Measurements from ENCODE around the gene ACAD9. TPM values are rescaled to one million over a fixed set of nuclear protein-coding genes. Genes with fewer than 3 reads are reported as not detected.

The ACAD9 gene
- total and polyA plus RNA-seq, 7 donors, result 16.2 to 40.5 (median 32.3) TPM

DNA sequence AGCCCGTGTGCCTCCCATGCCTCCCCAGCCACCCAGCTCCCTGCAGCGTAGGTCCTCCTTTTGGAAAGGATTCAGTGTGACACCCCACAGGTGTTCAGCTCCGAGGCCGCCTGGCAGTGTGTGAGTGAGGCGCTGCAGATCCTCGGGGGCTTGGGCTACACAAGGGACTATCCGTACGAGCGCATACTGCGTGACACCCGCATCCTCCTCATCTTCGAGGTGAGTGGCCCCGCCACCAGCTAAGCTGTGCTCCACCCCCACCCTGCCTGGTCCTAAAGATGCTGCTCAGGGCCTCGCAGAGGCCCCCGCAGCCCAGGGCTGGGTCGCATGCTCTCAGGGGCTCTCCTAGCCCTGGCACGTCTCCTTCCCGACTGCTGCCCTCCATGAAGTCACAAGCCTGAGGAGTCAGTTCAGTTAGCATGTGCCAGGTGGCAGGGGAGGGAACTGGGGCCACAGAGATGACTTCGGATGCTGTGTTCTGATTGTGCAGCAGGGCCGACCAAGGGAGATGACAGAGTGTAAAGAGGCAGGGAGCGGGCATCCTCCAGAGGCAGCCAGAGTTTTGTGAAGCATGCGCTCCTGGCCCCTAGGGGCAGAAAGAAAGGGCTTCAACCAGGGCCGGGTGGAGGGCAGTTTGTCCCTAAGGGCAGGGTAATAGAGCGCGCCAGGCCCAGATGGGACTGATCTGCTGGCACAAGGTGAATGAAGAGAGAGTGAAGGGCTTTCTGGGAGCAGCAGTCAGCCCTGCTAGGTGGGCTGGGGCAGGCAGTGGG, 26.8 kb downstream of the ACAD9 start:
- no peak overlapping the region for H3K27ac ChIP-seq
- no peak for TF ChIP-seq POLR2A (IDR thresholded peaks at IDR 0.05)
- TF ChIP-seq, protein P1, sequence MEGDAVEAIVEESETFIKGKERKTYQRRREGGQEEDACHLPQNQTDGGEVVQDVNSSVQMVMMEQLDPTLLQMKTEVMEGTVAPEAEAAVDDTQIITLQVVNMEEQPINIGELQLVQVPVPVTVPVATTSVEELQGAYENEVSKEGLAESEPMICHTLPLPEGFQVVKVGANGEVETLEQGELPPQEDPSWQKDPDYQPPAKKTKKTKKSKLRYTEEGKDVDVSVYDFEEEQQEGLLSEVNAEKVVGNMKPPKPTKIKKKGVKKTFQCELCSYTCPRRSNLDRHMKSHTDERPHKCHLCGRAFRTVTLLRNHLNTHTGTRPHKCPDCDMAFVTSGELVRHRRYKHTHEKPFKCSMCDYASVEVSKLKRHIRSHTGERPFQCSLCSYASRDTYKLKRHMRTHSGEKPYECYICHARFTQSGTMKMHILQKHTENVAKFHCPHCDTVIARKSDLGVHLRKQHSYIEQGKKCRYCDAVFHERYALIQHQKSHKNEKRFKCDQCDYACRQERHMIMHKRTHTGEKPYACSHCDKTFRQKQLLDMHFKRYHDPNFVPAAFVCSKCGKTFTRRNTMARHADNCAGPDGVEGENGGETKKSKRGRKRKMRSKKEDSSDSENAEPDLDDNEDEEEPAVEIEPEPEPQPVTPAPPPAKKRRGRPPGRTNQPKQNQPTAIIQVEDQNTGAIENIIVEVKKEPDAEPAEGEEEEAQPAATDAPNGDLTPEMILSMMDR (IDR thresholded peaks at IDR 0.05), result no peak
- TF ChIP-seq EP300 (IDR thresholded peaks at IDR 0.05), result no peak
- TF ChIP-seq POLR2AphosphoS5 (IDR thresholded peaks at IDR 0.05), result no peak
- DNase-seq, result no peak
- 91 to 95% methylated on average over 25 of the region's 25 CpGs for WGBS, 2 donors
- peaks cover 52 to 100% (median 87%) of the 10 kb centered on the region in 4 donors for H3K36me3 ChIP-seq
- no peak overlapping the region for H3K4me3 ChIP-seq
- H3K9me3 ChIP-seq, result no peaks in the 10 kb centered on the region
- no peaks in the 10 kb centered on the region for H3K27me3 ChIP-seq
- intact Hi-C loops (cut with DNase I), result no loop called here
- H3K4me1 ChIP-seq, result no peaks in the 10 kb centered on the region

DNA sequence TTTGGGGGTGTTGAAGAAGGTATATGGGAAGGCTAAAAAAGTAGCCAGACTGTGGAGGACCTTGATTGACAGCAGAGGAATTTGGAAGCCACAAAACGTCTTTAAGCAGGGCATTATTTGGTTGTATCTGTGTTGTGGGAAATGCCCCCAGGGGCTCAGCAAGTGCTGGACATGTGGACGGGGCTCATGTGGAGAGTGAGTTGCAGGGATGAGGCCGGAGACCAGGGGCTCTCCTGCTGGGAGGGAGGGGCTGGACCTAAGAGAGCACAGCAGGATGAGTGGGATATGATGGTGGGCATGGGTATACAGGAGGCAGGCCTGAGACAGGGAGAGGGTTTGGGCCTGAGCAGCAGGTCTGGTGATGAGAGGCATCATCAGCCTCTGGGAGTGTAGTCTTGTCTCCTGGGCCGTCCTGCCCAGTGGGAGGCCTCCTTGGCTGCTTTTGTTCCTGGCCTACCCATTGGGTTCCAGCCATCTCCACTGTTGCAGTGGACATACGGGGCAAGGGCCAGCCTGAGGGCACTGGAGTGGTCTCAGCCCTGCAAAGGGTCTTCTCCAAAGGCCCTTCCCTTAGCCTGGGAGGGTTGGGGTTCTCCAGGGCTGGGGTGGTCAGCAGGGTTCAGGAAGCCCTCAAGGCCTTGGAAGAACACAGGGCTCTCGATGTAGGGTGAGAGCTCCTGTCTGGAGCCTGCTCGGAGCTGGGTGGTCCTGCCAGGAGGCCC, 27.5 kb downstream of the ACAD9 start:
- no peaks in the 10 kb centered on the region for H3K27me3 ChIP-seq
- no peak for DNase-seq
- intact Hi-C loops (cut with DNase I), result no loop called here
- no peak overlapping the region for H3K4me3 ChIP-seq
- peaks cover 48 to 100% (median 87%) of the 10 kb centered on the region in 4 donors for H3K36me3 ChIP-seq
- TF ChIP-seq EP300 (IDR thresholded peaks at IDR 0.05) (no peak), POLR2A (IDR thresholded peaks at IDR 0.05) (no peak), POLR2AphosphoS5 (IDR thresholded peaks at IDR 0.05) (no peak)
- TF ChIP-seq, protein P1 (IDR thresholded peaks at IDR 0.05), result no peak
- H3K27ac ChIP-seq, result no peak overlapping the region
- H3K4me1 ChIP-seq, result no peaks in the 10 kb centered on the region
- WGBS, 2 donors, result 76 to 90% methylated on average over 7 of the region's 7 CpGs
- no peaks in the 10 kb centered on the region for H3K9me3 ChIP-seq

DNA sequence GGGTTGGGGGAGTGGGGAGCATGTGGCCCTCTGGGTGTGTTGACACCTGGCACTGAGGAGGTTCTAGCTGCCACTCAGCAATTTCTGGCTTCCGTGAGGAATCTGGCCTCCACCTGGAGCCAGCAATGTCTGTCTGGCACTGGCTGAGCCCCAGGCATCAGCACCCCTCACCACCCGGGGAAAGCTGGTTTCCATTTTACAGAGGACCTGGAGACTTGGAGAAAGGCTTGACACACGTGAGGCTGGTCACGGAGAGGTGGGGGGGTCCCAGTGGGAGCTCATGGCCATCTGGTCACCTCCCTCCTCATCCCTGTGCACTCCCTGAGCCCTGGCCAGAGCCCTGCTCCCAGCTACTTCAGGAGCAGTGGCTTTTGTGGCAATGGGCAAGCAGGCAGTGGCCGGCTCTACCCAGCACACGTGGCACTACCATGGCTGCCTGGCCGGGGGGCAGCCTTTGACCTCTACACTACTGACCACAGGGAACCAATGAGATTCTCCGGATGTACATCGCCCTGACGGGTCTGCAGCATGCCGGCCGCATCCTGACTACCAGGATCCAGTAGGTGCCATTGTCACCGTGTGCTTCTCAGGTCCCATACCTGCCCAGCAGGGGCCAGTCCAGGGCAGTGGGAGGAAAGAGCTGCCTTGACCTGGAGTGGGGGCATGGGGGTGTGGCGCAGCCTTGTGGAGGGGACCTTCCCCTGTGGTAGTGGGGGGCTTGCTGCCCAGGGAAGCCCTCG, 28.5 kb downstream of the ACAD9 start:
- intact Hi-C loops (cut with DNase I), result no loop called here
- no peak for DNase-seq

DNA sequence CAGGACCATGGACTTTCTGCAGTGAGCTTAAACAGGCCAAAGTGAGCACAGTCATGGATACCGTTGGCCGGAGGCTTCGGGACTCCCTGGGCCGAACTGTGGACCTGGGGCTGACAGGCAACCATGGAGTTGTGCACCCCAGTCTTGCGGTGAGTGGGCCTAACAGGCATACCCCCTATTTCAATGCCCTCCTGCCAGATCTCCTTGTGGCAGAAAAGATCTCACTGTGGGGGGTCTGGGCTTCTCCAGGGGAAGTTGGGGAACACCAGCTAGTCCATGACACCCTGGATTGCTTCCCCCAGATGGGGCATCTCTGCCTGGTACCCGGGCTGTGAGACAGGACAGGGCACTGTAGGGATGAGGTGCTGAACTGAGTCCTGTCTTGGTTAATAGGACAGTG, 29.5 kb downstream of the ACAD9 start:
- no peaks in the 10 kb centered on the region for H3K9me3 ChIP-seq
- H3K27me3 ChIP-seq, result no peaks in the 10 kb centered on the region
- H3K27ac ChIP-seq, result no peak overlapping the region
- no peak for DNase-seq
- H3K36me3 ChIP-seq, result peaks cover 38 to 100% (median 88%) of the 10 kb centered on the region in 4 donors
- intact Hi-C loops (cut with DNase I), result no loop called here
- H3K4me1 ChIP-seq, result no peaks in the 10 kb centered on the region
- TF ChIP-seq POLR2A (IDR thresholded peaks at IDR 0.05) (no peak), EP300 (IDR thresholded peaks at IDR 0.05) (no peak), POLR2AphosphoS5 (IDR thresholded peaks at IDR 0.05) (no peak)
- TF ChIP-seq, protein P1 (IDR thresholded peaks at IDR 0.05), result no peak
- H3K4me3 ChIP-seq, result no peak overlapping the region
- 90 to 97% methylated on average over 6 of the region's 6 CpGs for WGBS, 2 donors

More for the DNA sequence above, 28.5 kb downstream of the ACAD9 start:
- Histone ChIP-seq H3K36me3 (peaks cover 45 to 100% (median 87%) of the 10 kb centered on the region in 4 donors), H3K27ac (no peak overlapping the region), H3K27me3 (no peaks in the 10 kb centered on the region), H3K4me3 (no peak overlapping the region), H3K9me3 (no peaks in the 10 kb centered on the region), H3K4me1 (no peaks in the 10 kb centered on the region)
- TF ChIP-seq, protein P1 (IDR thresholded peaks at IDR 0.05), result no peak
- TF ChIP-seq EP300 (IDR thresholded peaks at IDR 0.05) (no peak), POLR2A (IDR thresholded peaks at IDR 0.05) (no peak), POLR2AphosphoS5 (IDR thresholded peaks at IDR 0.05) (no peak)
- 92 to 95% methylated on average over 15 of the region's 15 CpGs for WGBS, 2 donors

All from sigmoid colon (tissue), 7 donors.